ENCODE data around the gene PLA2G4C.

Gene PLA2G4C

DNA sequence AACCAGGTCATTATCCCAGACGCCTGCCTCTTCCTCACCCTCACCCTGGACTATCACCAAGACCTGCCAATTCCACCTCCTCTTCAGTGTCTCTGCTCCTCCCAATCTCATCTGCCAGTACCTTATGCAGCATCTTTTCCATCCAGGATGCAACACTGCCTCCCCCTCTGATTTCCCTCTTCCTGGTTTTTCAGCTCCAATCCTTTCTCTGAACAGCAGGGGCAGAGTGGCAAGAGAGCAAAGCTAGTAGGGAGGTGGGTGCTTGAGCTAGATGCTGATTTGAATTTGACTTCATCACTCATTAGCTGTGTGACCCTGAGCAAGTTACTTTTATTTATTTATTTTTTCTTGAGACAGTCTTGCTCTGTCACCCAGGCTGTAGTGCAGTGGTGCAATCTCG lies 41.2 kb downstream of the PLA2G4C start:
- no peak for TF ChIP-seq CTCF (conservative IDR thresholded peaks at IDR 0.05; ENCODE audit: low read depth, low read length)
- H3K4me3 ChIP-seq (ENCODE audit: low read length), result no peak overlapping the region
- DNase-seq (ENCODE audit: low read depth), result no peak

DNA sequence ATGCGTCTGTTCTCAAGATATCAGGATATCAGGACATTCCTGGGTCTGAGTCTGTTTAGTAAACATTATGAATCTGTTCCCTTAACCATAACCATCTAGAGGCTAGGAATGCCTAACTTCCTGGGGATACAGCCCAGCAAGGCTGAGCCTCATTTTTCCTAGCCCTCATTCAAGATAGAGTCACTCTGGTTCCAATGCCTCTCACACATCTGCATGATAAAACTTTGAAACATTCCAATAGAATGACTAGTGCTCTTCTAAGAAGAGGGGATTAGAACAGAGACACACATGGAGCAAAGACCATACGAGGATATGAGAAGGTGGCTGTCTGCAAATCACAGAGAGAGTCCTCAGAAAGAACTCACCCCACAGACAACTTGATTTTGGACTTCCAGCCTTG lies 46.1 kb downstream of the PLA2G4C start:
- no peak for DNase-seq (ENCODE audit: low read depth)
- TF ChIP-seq CTCF (conservative IDR thresholded peaks at IDR 0.05; ENCODE audit: low read depth, low read length), result no peak
- no peak overlapping the region for H3K4me3 ChIP-seq (ENCODE audit: low read length)

DNA sequence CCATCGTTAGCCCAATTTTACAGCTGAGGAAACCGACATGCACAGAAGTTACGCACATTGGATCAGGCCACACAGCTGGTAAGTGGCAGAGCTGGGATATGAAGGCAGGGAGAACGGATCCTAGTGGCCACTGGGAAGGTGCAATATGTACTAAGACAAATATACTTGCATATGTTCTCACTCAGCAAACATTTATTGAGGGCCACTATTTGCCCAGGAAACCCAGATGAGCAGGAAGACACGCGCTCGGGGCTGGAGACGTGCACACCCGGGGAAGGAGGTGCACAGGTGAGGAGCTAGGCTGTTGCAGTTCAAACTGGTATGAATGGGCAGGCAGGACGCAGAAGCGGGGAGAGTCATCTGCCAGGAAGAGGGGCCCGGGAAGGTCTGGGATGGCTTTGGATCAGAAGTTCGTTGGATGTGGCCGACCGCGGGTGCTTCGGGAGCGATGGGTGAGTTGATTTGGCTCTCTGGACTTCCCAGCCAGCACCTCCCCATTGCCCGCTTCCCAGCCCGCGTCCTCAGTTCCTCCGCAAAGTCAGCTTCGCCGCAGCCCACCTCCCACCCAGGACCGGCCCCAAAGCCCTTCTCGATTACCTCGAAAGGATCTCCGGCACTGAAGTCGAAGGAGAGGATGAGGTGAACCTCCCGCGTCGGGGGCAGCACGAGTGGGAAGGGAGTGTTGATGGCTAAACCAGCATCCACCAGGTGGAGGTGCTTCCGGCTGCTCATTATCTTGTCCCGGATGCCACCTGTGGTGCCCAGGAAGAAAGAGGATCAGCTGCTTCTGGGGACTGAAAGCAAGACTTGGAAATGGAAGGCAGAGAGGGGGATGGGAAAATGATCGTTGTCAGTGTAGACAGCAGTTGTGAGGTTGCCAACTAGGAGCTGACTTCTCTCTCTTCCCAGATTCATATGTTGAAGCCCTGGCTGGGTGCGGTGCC lies 48.9 kb downstream of the PLA2G4C start:
- H3K4me3 ChIP-seq (ENCODE audit: low read length), result no peak overlapping the region
- TF ChIP-seq CTCF (conservative IDR thresholded peaks at IDR 0.05; ENCODE audit: low read depth, low read length), result no peak
- DNase-seq (ENCODE audit: low read depth), result no peak

GRCh38 chr19:48060381-48060780 lies 50.2 kb downstream of the PLA2G4C start:
- TF ChIP-seq CTCF (conservative IDR thresholded peaks at IDR 0.05; ENCODE audit: low read depth, low read length), result no peak
- no peak overlapping the region for H3K4me3 ChIP-seq (ENCODE audit: low read length)
- no peak for DNase-seq (ENCODE audit: low read depth)

DNA sequence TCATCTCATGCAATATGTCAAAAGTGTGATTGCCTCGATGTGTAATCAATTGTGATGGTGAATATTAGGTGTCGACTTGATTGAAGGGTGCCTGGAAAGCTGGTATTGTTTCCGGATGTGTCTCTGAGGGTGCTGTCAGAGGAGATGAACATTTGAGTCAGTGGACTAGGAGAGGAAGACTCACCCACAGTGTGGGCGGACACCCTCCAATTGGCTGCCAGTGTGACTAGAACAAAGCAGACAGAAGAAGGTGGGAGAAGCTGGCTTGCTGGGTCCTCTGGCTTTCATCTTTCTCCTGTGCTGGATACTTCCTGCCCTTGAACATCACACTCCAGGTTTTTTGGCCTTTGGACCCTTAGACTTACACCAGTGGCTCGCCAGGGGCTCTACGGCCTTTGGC lies 51.3 kb downstream of the PLA2G4C start:
- no peak overlapping the region for H3K4me3 ChIP-seq (ENCODE audit: low read length)
- no peak for TF ChIP-seq CTCF (conservative IDR thresholded peaks at IDR 0.05; ENCODE audit: low read depth, low read length)
- DNase-seq (ENCODE audit: low read depth), result no peak

- no peak for DNase-seq (ENCODE audit: low read depth)
- no peak for TF ChIP-seq CTCF (conservative IDR thresholded peaks at IDR 0.05; ENCODE audit: low read depth, low read length)
- H3K4me3 ChIP-seq (ENCODE audit: low read length), result no peak overlapping the region
These were observed 56.8 kb downstream of the PLA2G4C start for GRCh38 chr19:48053856-48054255.

- no peak for TF ChIP-seq CTCF (conservative IDR thresholded peaks at IDR 0.05; ENCODE audit: low read depth, low read length)
- DNase-seq (ENCODE audit: low read depth), result no peak
- H3K4me3 ChIP-seq (ENCODE audit: low read length), result no peak overlapping the region
These were observed 57.5 kb downstream of the PLA2G4C start for GRCh38 chr19:48053076-48053475.

Data from retinal pigment epithelial cell (primary cell).